ENCODE results near the gene ACSM3. TPM values are rescaled to one million over a fixed set of nuclear protein-coding genes. Genes with fewer than 3 reads are reported as not detected.

The ACSM3 gene
- total and polyA plus RNA-seq, 2 donors (not counting 3 experiments of a cell fraction or from before 2014, with no cell fraction given): 23.7 to 37.3 TPM

- TF ChIP-seq GATA2 (IDR thresholded peaks at IDR 0.05; ENCODE audit: insufficient read depth, insufficient read length, low read depth, low read length) (no peak), CTCF (IDR thresholded peaks at IDR 0.05; ENCODE audit: extremely low read depth in 1 of 2, insufficient read depth in 1 of 2, low read depth in 1 of 2, low read length in 2 of 2) (no peak), JUN (IDR thresholded peaks at IDR 0.05; ENCODE audit: borderline replicate concordance, insufficient read depth, insufficient read length, low read depth) (no peak)
- Histone ChIP-seq H4K20me1 (replicated peaks; ENCODE audit: control insufficient read depth, extremely low read depth, insufficient read depth, low read length) (no peaks in the 10 kb centered on the region), H3K36me3 (ENCODE audit: control insufficient read depth in 2 of 2, extremely low read depth in 1 of 2, insufficient read depth in 2 of 2, low read length in 2 of 2) (no peaks in the 10 kb centered on the region), H2AFZ (ENCODE audit: low read depth, low read length) (no peak overlapping the region), H3K27ac (ENCODE audit: insufficient read depth, low read depth, low read length) (no peak overlapping the region), H3K9me3 (replicated peaks; ENCODE audit: control insufficient read depth, insufficient read depth, low read length) (no peaks in the 10 kb centered on the region), H3K9ac (replicated peaks; ENCODE audit: extremely low read depth, insufficient read depth, low read length) (no peak overlapping the region), H3K4me1 (ENCODE audit: control insufficient read depth, extremely low read depth, insufficient read depth, low read length) (no peaks in the 10 kb centered on the region), H3K79me2 (ENCODE audit: control insufficient read depth, insufficient read depth, low read length) (no peaks in the 10 kb centered on the region), H3K27me3 (ENCODE audit: control insufficient read depth in 2 of 2, insufficient read depth in 2 of 2, low read length in 2 of 2) (no peaks in the 10 kb centered on the region), H3K4me3 (replicated peaks in 1 of 3; ENCODE audit: insufficient read depth in 1 of 3, low read depth in 1 of 3, low read length in 3 of 3) (no peak overlapping the region), H3K4me2 (ENCODE audit: insufficient read depth, low read length) (no peak overlapping the region), H3K9me1 (replicated peaks; ENCODE audit: control insufficient read depth, extremely low read depth, insufficient read depth, low read length) (no peaks in the 10 kb centered on the region)
- BruUV-seq (replicated peaks): no TSS peak
- CTCF ChIA-PET: interaction anchor here (1.2 to 1.7 kb wide), 2 partner anchors 18 to 51 kb away, joined by 3 to 10 read pairs; partner anchors contain the start of gene THUMPD1
- POLR2A ChIA-PET: no interaction called here
- FAIRE-seq: no peak
- dilution Hi-C loops (cut with MboI; ENCODE audit: extremely low pct_ligation_motif_present, low sequenced_read_pairs) (no loop called here), intact Hi-C loops (cut with micrococcal nuclease) (no loop called here)
- DNase-seq (ENCODE audit: low read depth, low spot score): no peak
These were observed 28.3 kb downstream of the ACSM3 start for GRCh38 chr16:20791923-20792612.

GRCh38 chr16:20798364-20798763 lies 34.5 kb downstream of the ACSM3 start:
- no peak for TF ChIP-seq FOS (IDR thresholded peaks at IDR 0.05; ENCODE audit: borderline replicate concordance, insufficient read depth, low read length)
- TF ChIP-seq JUN (IDR thresholded peaks at IDR 0.05; ENCODE audit: borderline replicate concordance, insufficient read depth, insufficient read length, low read depth): no peak
- TF ChIP-seq GATA2 (IDR thresholded peaks at IDR 0.05; ENCODE audit: insufficient read depth, insufficient read length, low read depth, low read length): no peak
- no peak for TF ChIP-seq POLR2A (IDR thresholded peaks at IDR 0.05; ENCODE audit: low read depth, low read length)
- no peak for TF ChIP-seq POLR2AphosphoS5 (IDR thresholded peaks at IDR 0.05; ENCODE audit: insufficient read depth, low read depth, low read length)
- no peak for TF ChIP-seq EZH2 (IDR thresholded peaks at IDR 0.05; ENCODE audit: borderline replicate concordance, low read depth, low read length, severe bottlenecking)
- TF ChIP-seq MAX (IDR thresholded peaks at IDR 0.05; ENCODE audit: insufficient read depth, insufficient read length): no peak
- TF ChIP-seq MYC (IDR thresholded peaks at IDR 0.05; ENCODE audit: low read depth, low read length): no peak
- no peak for TF ChIP-seq CTCF (IDR thresholded peaks at IDR 0.05; ENCODE audit: extremely low read depth in 1 of 2, insufficient read depth in 1 of 2, low read depth in 1 of 2, low read length in 2 of 2)
- Histone ChIP-seq H3K9ac (replicated peaks; ENCODE audit: extremely low read depth, insufficient read depth, low read length) (no peak overlapping the region), H3K4me2 (ENCODE audit: insufficient read depth, low read length) (no peak overlapping the region), H2AFZ (ENCODE audit: low read depth, low read length) (no peak overlapping the region), H3K79me2 (ENCODE audit: control insufficient read depth, insufficient read depth, low read length) (no peaks in the 10 kb centered on the region), H3K27me3 (ENCODE audit: control insufficient read depth in 2 of 2, insufficient read depth in 2 of 2, low read length in 2 of 2) (no peaks in the 10 kb centered on the region), H3K9me3 (replicated peaks; ENCODE audit: control insufficient read depth, insufficient read depth, low read length) (no peaks in the 10 kb centered on the region), H3K4me3 (replicated peaks in 1 of 3; ENCODE audit: insufficient read depth in 1 of 3, low read depth in 1 of 3, low read length in 3 of 3) (no peak overlapping the region), H3K9me1 (replicated peaks; ENCODE audit: control insufficient read depth, extremely low read depth, insufficient read depth, low read length) (no peaks in the 10 kb centered on the region), H3K27ac (ENCODE audit: insufficient read depth, low read depth, low read length) (no peak overlapping the region), H4K20me1 (replicated peaks; ENCODE audit: control insufficient read depth, extremely low read depth, insufficient read depth, low read length) (no peaks in the 10 kb centered on the region), H3K36me3 (ENCODE audit: control insufficient read depth in 2 of 2, extremely low read depth in 1 of 2, insufficient read depth in 2 of 2, low read length in 2 of 2) (no peaks in the 10 kb centered on the region), H3K4me1 (ENCODE audit: control insufficient read depth, extremely low read depth, insufficient read depth, low read length) (peaks cover 6% of the 10 kb centered on the region)
- CTCF ChIA-PET: interaction anchor here (1.5 to 3.2 kb wide), 3 partner anchors 19 to 286 kb away, joined by 4 to 12 read pairs (median 6); no protein-coding TSS in a partner anchor
- intact Hi-C loops (cut with micrococcal nuclease) (loop anchor here (2.0 kb wide), 1 partner anchor 284 kb away; no protein-coding TSS in a partner anchor), dilution Hi-C loops (cut with MboI; ENCODE audit: extremely low pct_ligation_motif_present, low sequenced_read_pairs) (no loop called here)
- POLR2A ChIA-PET: no interaction called here
- DNase-seq (ENCODE audit: low read depth, low spot score) (no peak), FAIRE-seq (no peak)
- no TSS peak for BruUV-seq (replicated peaks)

Measured in endothelial cell of umbilical vein (primary cell).